ENCODE results near the gene ACADL. TPM values are rescaled to one million over a fixed set of nuclear protein-coding genes. Genes with fewer than 3 reads are reported as not detected.

The ACADL gene
- total and polyA plus RNA-seq, 2 of the 13 experiments (the other 11 are each of a cell fraction or from before 2014, with no cell fraction given) = not detected

GRCh38 chr2:210170196-210170445, 55.1 kb downstream of the ACADL start (continued):
- TF ChIP-seq ZNF205 (CRISPR knock-in tag; IDR thresholded peaks at IDR 0.05) (peak; percentile 6; the same call in 1 of the 2 replicates), CBFB (CRISPR knock-in tag; IDR thresholded peaks at IDR 0.05) (no peak), HDAC2 (CRISPR knock-in tag; IDR thresholded peaks at IDR 0.05) (no peak), ZNF121 (CRISPR knock-in tag; IDR thresholded peaks at IDR 0.05) (0 out of 2 replicates have a peak, but pooled peaks have one; percentile 14), HBP1 (CRISPR knock-in tag; IDR thresholded peaks at IDR 0.05; ENCODE audit: low read depth) (0 out of 2 replicates have a peak, but pooled peaks have one; percentile 1)

GRCh38 chr2:210169516-210170195, 55.6 kb downstream of the ACADL start:
- H2AFZ ChIP-seq (ENCODE audit: low read length) = peak overlapping the region; percentile 73
- POLR2A ChIA-PET = no interaction called here
- 0 out of 2 replicates have a peak, but pooled peaks have one; percentile 1 for TF ChIP-seq SIN3A (IDR thresholded peaks at IDR 0.05; ENCODE audit: borderline replicate concordance, low read depth, low read length)
- TF ChIP-seq SALL1 (CRISPR knock-in tag; IDR thresholded peaks at IDR 0.05) = no peak
- 0 out of 2 replicates have a peak, but pooled peaks have one; percentile 4 for TF ChIP-seq ZNF292 (CRISPR knock-in tag; IDR thresholded peaks at IDR 0.05; ENCODE audit: borderline replicate concordance, low read depth)
- peak; percentile 5; the same call in 1 of the 2 replicates for TF ChIP-seq HBP1 (CRISPR knock-in tag; IDR thresholded peaks at IDR 0.05; ENCODE audit: low read depth)
- no peak for TF ChIP-seq ZNF577 (CRISPR knock-in tag; IDR thresholded peaks at IDR 0.05; ENCODE audit: borderline replicate concordance, low read depth)
- no peak for TF ChIP-seq NONO (IDR thresholded peaks at IDR 0.05)
- TF ChIP-seq NONO (CRISPR knock-in tag; conservative IDR thresholded peaks at IDR 0.05) = peak; percentile 8; the same call in 1 of the 2 replicates
- 0 out of 2 replicates have a peak, but pooled peaks have one; percentile 12 for TF ChIP-seq ZFP1 (CRISPR knock-in tag; IDR thresholded peaks at IDR 0.05)
- 0 out of 2 replicates have a peak, but pooled peaks have one; percentile 2 for TF ChIP-seq ARID3A (IDR thresholded peaks at IDR 0.05; ENCODE audit: low read depth, low read length)

More at GRCh38 chr2:210169516-210170195, 55.6 kb downstream of the ACADL start:
- BruUV-seq (replicated peaks) = no TSS peak
- Histone ChIP-seq H3K27ac (ENCODE audit: extremely low read length, insufficient read depth, low read length) (peak overlapping the region; percentile 97), H3K79me2 (ENCODE audit: insufficient read depth, low read length) (peaks cover 25% of the 10 kb centered on the region), H3K9ac (ENCODE audit: insufficient read depth, low read depth, low read length) (peak overlapping the region; percentile 82), H3K4me3 (replicated peaks in 1 of 3; ENCODE audit: insufficient read depth in 1 of 3, low read depth in 2 of 3, low read length in 3 of 3) (peak overlapping the region; percentile 94 to 99 (median 97)), H3K4me2 (ENCODE audit: low read depth, low read length) (peak overlapping the region; percentile 88), H3K4me1 (ENCODE audit: insufficient read depth, low read length) (peaks cover 25% of the 10 kb centered on the region), H3K9me3 (ENCODE audit: low read length) (no peaks in the 10 kb centered on the region), H3K36me3 (replicated peaks in 1 of 2; ENCODE audit: control insufficient read depth in 1 of 2, insufficient read depth in 2 of 2, low read length in 2 of 2) (no peaks in the 10 kb centered on the region), H3K27me3 (ENCODE audit: control insufficient read depth in 1 of 2, insufficient read depth in 2 of 2, low read length in 2 of 2) (no peaks in the 10 kb centered on the region; a peak in 2 of 5 replicates), H4K20me1 (ENCODE audit: insufficient read depth, low read length) (no peaks in the 10 kb centered on the region)
- intact Hi-C loops (cut with micrococcal nuclease; ENCODE audit: unreplicated experiment) (loop anchor here (1.0 to 5.0 kb wide), 3 partner anchors 57 to 1802 kb away; partner anchors contain the start of gene RPE), in situ Hi-C loops (cut with HindIII; ENCODE audit: extremely low pct_ligation_motif_present, low pct_unique_long_range_greater_than_20kb) (no loop called here)
- 9% methylated on average over 6 of the region's 6 CpGs for WGBS (ENCODE audit: low lambda C conversion rate)
- DNase-seq (ENCODE audit: low spot score) = peak; percentile 13
- CTCF ChIA-PET (ENCODE audit: low intra/inter-chr PET ratio, low total read pairs) = no interaction called here
- no peak for ATAC-seq
- FAIRE-seq = no peak

All from HepG2 (cell line).